LNCAP (cell line): ENCODE measurements around the gene SPG21.

Source experiments
- TF ChIP-seq, protein P1 (sequence below): fragments of 450-650 bp; IDR thresholded peaks from 2 replicates; pipeline ENCODE4 v1.5.1; 2017; ENCODE audit warnings: mild to moderate bottlenecking

The SPG21 gene

DNA sequence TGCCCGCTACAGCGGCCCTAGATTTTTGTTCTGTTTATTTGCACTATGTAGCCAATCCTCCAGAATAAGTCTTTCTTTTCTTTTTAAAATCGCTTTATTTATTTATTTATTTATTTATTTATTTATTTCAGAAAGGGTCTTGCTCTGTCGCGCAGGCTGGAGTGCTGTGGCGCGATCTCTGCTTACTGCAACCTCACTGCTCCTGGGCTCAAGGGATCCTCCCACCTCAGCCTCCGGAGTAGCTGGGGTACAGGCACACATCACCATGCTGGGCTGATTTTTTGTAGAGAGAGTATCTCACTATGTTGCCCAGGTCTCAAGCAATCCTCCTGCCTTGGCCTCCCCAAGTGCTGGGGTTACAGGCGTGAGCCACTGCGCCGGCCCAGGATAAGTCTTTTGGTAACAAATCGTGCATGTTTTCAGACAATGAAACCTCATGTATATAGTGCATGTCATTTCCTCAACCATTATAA, 40.1 kb upstream of the SPG21 start:
- TF ChIP-seq, protein P1, sequence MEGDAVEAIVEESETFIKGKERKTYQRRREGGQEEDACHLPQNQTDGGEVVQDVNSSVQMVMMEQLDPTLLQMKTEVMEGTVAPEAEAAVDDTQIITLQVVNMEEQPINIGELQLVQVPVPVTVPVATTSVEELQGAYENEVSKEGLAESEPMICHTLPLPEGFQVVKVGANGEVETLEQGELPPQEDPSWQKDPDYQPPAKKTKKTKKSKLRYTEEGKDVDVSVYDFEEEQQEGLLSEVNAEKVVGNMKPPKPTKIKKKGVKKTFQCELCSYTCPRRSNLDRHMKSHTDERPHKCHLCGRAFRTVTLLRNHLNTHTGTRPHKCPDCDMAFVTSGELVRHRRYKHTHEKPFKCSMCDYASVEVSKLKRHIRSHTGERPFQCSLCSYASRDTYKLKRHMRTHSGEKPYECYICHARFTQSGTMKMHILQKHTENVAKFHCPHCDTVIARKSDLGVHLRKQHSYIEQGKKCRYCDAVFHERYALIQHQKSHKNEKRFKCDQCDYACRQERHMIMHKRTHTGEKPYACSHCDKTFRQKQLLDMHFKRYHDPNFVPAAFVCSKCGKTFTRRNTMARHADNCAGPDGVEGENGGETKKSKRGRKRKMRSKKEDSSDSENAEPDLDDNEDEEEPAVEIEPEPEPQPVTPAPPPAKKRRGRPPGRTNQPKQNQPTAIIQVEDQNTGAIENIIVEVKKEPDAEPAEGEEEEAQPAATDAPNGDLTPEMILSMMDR, result no peak

DNA sequence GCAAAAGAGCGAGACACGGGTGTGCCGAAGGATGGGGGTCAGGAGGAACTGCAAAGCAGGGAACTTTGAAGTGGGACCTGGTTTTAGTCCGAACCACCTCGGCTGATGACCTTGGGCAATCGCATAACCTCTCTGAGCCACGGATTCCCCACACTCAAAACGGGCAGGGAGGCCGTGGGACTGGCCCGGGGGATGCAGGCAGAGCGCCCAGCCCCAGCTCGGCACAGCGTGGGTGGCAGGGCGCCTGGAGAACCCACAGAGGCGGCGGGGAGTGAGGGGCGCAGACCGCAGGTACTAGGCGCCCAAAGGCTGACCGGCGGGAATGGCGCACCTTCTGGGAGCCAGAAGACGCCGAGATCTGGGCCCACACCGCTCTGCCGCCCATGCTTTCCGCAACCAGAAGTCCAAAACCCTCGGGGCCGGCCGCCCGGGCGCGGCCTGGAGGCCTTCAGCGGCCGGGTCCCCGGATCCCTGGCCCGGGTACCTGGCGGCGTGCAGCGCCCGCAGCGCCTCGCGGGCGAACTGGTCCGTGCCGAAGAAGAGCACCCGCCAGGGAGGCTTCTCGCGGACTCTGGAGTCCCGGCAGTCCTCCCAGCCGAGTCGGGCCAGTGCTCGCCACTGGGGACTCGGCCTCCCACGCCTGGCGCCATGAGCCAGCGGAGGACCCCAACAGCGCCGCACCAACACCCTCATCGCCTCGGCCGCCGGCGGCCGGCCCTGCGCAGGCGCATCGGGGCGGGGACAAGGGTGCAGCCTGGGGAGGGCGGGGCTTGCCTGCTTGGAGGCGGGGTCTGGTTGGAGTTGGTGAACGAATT, 39.4 kb upstream of the SPG21 start, which contains the start of gene MTFMT:
MTFMT (minus strand) TSS at position 719 of the 815 bp plus-strand sequence; CDS start at position 693, 26 bp downstream.
- TF ChIP-seq, protein P1, result no peak

DNA sequence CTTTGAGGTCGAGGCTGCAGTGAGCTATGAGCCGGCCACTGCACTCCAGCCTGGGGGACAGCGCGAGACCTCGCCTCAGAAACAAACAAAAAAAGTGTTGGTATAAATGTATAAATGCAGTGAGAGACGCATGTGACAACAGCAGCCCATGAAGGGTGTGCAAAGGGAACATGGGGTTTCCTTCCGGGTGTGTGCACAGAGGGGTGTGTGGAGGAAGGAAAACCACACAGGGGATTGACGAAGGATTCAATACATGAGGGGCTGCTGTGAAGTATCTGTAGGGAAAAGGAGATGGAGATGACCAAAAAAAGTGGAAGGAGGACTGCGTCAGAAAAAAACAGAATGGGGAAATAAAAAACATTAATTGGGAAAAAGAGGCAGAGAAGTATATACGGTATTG, 38.6 kb upstream of the SPG21 start:
- TF ChIP-seq, protein P1, result no peak

DNA sequence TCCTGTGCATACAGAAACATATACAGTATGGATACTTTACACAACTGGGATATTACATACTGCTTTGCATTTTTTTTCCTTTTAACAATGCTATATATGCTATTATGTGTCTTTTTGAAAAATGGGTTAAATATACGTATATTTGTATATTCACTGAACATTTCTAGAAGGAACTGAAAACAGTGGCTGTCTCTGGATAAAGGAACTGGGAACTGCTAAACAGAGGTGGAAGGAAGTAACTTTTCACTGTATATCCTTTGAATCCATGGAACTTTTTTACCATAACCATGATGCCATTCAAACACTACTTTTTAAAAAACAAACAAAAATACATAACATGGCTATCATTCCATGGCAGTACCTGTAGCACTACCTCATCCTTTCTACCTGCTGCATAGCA, 37.9 kb upstream of the SPG21 start:
- TF ChIP-seq, protein P1, result no peak

DNA sequence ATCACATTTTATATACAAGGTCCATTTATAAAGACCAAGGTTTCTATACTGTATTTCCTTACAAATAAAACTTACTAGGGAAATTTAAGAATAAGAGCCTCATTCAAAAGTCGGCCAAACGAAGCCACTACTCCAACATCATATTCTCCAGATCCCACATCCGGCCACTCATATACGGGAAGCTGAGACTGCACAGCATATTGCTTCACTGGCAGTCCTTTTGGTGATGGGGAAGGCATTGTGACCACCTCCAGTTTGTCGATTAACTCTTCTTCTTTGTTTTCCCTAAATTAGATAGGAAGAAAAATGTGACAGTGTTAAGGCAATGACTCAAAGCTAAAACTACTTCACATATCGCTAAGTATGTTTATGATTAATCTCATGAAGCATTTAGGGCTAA, 37.0 kb upstream of the SPG21 start:
- TF ChIP-seq, protein P1, result no peak

DNA sequence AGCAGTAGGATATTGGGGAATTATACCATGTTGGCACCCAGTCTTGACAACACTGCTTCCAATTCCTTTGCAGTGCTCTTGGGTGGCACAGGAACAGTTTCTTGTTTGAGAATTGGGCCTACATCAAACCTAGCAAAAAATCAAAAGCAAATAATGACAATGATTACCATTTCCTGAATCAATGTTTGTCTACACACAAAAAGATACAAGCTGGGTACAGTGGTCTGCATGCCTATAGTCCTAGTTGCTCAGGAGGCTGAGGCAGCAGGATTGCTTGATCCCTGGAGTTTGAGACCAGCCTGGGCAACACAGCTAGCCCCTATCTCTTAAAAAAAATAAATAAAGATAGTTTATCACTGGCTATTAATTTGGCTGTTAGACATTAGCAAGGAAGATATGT, 31.8 kb upstream of the SPG21 start:
- TF ChIP-seq, protein P1, result no peak

DNA sequence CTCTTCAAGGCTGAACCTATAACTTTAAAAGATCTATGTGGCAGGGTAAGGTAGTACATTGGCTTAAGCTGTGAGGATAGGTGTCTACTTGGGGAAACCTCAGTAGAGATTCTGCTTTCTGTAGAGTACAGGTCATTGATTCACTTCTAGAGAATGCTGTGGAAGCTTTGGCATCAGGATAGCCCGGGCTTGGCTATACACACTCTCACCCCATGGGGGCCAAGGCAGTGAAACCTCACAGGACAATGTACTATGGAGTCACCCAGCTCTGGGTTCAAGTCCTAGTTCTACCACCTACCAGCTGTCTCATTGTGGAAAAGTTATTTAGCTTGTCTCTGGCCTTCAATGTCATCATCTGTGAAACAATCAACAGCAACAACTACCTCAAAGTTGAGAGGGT, 30.7 kb upstream of the SPG21 start:
- TF ChIP-seq, protein P1, result no peak
